Epidermal melanocyte (primary cell): ENCODE results near the gene FBXO45.
"Not testable (repeated sequence)": the region's sequence is repeated elsewhere in the genome, so short reads cannot be mapped to it uniquely, and the experiment has no call there.

ENCODE experiments used
- DNase-seq: peaks from one replicate; pipeline ENCODE4 v3.0.0; 2011; ENCODE audit warnings: low spot score; ENCODE audit not compliant: insufficient read length

FBXO45 gene

GRCh38 chr3:196615234-196615633, 46.8 kb downstream of the FBXO45 start:
- DNase-seq = not testable (repeated sequence)

GRCh38 chr3:196617256-196617655, 48.8 kb downstream of the FBXO45 start:
- DNase-seq = no peak

DNA sequence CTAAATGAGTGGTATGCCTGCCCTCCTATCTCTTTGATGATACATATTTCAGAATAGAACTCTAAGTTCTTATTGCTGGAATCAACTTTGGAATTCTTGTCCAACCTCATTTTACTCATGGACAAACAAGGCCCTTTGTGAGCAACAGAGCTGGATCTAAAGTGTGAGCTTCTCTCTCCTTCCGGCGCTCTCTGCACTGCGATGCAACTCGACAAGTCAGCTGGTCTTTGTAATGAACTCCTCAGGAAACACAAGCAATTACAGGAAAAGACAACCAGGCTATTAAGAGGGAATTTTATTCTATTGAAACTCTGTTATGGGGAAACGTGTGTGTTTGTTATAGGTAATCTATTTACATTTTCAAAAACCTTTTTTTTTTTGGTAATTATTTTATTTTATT, 50.8 kb downstream of the FBXO45 start:
- DNase-seq = no peak

DNA sequence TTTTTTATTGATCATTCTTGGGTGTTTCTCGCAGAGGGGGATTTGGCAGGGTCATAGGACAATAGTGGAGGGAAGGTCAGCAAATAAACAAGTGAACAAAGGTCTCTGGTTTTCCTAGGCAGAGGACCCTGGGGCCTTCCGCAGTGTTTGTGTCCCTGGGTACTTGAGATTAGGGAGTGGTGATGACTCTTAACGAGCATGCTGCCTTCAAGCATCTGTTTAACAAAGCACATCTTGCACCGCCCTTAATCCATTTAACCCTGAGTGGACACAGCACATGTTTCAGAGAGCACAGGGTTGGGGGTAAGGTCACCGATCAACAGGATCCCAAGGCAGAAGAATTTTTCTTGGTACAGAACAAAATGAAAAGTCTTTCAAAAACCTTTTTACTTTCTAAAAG, 51.2 kb downstream of the FBXO45 start:
- DNase-seq = not testable (repeated sequence)

- no peak for DNase-seq
Observed at GRCh38 chr3:196620161-196620604, 51.7 kb downstream of the FBXO45 start.

DNA sequence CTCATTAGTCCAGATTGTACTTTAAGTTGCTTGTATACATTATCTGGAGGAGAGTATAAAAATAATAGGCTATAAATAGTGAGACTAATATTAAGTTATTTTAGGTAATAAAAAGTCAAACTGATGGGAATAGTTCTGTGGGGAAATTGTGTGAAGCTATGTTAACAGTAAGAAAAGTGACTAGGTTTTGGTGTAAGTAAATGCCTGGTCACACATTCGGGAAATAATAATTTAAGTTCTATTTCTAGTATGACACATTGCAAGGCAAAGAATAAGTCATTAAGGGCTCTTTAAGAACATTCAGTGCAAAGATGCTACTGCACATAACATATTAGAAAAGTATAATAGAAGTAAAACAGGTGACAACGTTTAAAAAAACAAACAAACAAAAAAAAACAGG, 52.2 kb downstream of the FBXO45 start:
- DNase-seq = no peak

GRCh38 chr3:196621611-196622010, 53.2 kb downstream of the FBXO45 start:
- no peak for DNase-seq

GRCh38 chr3:196624067-196624790, 55.8 kb downstream of the FBXO45 start:
- DNase-seq = no peak

DNA sequence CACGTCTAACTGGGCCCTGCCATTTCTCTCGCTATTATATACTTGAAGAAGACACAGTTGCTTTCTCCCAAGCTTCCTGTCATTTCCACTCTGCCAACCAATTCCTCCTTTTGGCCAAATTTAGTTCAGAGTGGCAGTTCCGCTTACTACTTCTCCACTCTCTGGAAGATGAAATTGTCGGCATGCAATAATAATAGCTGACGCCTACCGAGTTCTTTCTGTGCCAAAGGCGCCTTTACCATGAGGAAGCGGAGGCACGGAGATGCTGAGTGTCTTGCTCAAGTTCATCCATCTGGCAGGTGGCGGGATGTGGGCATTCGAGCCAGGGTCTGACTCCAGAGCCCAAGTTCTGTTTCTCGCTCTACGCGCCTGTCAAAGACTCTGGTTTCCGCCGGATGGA, 56.4 kb downstream of the FBXO45 start:
- DNase-seq = no peak

- no peak for DNase-seq
Observed at GRCh38 chr3:196625331-196625730, 56.9 kb downstream of the FBXO45 start.

DNA sequence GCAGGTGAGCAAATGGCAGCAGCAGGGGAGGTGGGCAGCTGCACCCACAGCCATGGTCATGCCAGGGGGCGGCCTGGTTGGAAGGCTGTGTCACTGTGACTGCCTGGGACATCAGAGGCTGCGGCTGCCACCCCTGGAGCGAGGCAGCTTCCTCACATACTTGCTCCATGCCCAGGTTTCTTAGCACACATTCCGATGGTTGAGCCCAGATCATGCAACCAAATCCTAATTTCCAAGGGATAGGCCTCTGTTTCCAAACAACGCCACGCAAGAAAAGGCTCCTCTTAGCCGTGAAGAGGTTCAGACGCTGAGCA, 59.4 kb downstream of the FBXO45 start:
- DNase-seq = no peak

- no peak for DNase-seq
Observed at GRCh38 chr3:196629228-196629627, 60.8 kb downstream of the FBXO45 start.

GRCh38 chr3:196631682-196632045, 63.2 kb downstream of the FBXO45 start:
- no peak for DNase-seq

DNA sequence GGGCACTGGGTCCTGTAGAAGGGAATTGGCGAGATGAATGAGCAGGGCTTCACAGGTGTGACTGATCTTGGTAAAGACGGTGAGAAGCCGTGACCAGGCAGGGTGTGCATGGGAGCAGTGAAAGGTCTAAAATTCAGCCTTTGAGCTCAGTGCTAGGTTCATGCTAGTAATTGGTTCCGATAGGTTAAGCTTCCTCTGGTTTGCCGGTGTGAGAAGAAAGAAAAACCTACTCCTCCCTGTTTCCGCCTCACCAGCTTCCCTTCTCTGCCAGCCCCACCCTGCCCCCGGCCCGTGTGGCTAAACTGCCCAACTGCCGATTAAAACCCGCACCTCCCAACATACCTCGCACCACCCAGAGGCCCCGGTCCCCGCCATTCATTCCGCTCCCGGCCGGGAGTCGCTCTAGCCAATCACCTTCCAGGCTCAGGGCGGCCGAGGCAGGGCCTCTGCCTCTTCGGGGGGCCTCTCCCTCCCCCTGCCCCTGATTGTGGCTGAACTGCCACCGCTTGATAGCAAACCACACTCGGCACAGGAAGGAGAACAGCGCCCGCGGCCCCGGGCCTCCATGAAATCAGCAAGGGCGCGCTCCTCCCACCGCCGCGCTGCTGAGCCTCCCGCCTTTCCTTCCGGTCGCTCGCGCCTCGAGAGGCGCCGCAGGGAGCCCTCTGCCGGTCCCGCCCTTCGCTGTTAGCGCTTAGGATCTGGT, 63.7 kb downstream of the FBXO45 start:
- DNase-seq = peak; percentile 76

- no peak for DNase-seq
Observed at GRCh38 chr3:196633555-196634151, 65.2 kb downstream of the FBXO45 start.

DNA sequence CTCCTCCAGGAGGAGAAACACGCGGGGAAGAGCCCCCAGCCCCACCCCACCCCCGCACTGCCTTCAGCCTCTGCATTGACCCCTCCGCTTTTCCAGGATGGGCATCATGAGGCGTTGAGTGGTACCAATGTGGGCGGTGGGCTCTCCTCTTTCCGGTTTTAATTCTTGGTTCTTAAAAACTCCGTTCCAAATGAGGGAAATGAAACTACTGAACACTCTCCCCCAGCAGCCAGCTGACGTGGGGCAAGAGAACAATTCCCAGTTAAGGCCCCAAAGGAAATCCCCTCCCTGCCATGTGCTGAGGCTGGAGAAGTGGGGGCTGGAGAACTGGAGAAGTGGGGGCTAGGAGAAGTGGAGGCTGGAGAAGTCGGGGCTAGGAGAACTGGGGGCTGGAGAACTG, 65.8 kb downstream of the FBXO45 start:
- no peak for DNase-seq

DNA sequence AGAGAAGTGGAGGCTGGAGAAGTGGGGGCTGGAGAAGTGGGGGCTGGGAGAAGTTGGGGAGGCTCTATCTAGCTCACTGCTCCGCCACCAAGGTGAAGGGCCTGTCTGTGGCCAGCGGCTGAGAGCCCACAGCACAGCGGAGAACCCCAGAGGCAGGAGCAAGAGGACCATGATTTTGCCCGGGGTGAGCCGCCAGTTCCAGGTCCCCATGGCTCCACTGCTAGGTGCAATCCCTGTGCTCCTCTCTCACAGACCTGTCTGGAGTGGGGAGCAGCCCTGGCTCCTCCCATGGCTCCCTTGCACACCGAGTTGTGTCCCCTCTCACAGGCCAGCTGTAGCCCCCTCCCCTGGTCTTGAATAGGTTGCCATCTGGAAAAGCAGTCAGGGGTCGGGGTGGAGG, 66.4 kb downstream of the FBXO45 start:
- no peak for DNase-seq

DNA sequence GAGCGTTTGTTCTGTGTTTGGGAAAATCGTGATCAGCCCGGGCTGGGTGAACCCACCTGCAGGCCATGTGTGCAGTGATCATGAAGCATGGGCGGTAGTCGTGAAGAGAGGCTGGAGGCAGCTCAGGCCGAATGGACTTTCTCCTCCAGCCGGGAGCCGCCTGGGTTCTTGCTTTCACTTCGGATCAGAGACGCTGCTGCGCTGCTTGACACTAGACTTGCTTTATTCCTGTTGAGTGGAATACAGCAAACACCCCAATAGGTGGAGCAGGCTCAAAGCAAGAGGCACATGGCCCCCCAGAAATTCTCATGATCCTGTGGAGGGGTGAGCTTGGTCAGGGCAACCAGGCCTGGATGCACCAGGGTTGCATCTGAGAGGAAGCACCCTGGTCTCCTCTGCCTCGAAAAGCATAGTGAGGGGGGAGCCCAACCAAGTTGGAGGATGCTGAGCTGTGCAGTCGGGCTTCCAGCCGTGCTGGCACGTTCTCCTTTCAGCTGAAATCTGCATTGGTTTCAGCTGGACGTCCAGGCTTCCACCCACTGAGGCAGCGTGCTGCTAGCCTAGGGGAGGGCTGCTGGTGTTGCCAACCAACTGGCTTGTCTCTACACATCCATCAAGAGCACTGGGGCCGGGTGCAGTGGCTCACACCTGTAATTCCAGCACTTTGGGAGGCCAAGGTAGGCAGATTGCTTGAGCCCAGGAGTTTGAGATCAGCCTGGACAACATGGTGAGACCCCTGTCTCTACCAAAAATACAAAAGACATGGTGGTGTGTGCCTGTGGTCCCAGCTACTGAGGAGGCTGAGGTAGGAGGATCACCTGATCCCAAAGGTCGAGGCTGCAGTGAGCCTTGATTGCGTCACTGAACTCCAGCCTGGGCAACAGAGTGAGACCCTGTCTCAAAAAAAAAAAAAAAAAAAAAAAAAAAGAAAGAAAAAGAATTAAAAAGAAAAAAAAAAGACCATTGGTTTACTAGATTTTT, 68.2 kb downstream of the FBXO45 start:
- DNase-seq = no peak

- DNase-seq = not testable (repeated sequence)
Observed at GRCh38 chr3:196637941-196638340, 69.5 kb downstream of the FBXO45 start.
